HG02588 (cell line): ENCODE results near the gene EDN1.

Experiments
- ATAC-seq: cut with Tn5 transposase; IDR thresholded peaks from one replicate; pipeline ENCODE4 v1.9.1; 2021; ENCODE audit warnings: mild to moderate bottlenecking, moderate library complexity; ENCODE audit not compliant: unreplicated experiment

EDN1 gene

GRCh38 chr6:12293931-12294807 lies 4.0 kb downstream of the EDN1 start:
- ATAC-seq: no peak

GRCh38 chr6:12294851-12295536 lies 4.8 kb downstream of the EDN1 start:
- ATAC-seq: no peak

- no peak for ATAC-seq
Measured at GRCh38 chr6:12295558-12296254, 5.5 kb downstream of the EDN1 start.

GRCh38 chr6:12296255-12296573 lies 6.1 kb downstream of the EDN1 start:
- no peak for ATAC-seq

- no peak for ATAC-seq
Measured at GRCh38 chr6:12296604-12297003, 6.4 kb downstream of the EDN1 start.

GRCh38 chr6:12297363-12298016 lies 7.3 kb downstream of the EDN1 start:
- no peak for ATAC-seq

GRCh38 chr6:12298017-12298978 lies 8.1 kb downstream of the EDN1 start:
- no peak for ATAC-seq

GRCh38 chr6:12298995-12299394 lies 8.8 kb downstream of the EDN1 start:
- no peak for ATAC-seq

- ATAC-seq: no peak
Measured at GRCh38 chr6:12301018-12301417, 10.9 kb downstream of the EDN1 start.

GRCh38 chr6:12304487-12304886 lies 14.3 kb downstream of the EDN1 start:
- no peak for ATAC-seq

GRCh38 chr6:12309070-12309469 lies 18.9 kb downstream of the EDN1 start:
- ATAC-seq: no peak

- ATAC-seq: no peak
Measured at GRCh38 chr6:12311106-12311505, 20.9 kb downstream of the EDN1 start.

- no peak for ATAC-seq
Measured at GRCh38 chr6:12312736-12313135, 22.6 kb downstream of the EDN1 start.

GRCh38 chr6:12313306-12313991 lies 23.3 kb downstream of the EDN1 start:
- ATAC-seq: no peak

GRCh38 chr6:12313992-12314589 lies 23.9 kb downstream of the EDN1 start:
- ATAC-seq: no peak

- no peak for ATAC-seq
Measured at GRCh38 chr6:12314751-12315150, 24.6 kb downstream of the EDN1 start.

GRCh38 chr6:12315292-12316081 lies 25.3 kb downstream of the EDN1 start:
- no peak for ATAC-seq

- ATAC-seq: no peak
Measured at GRCh38 chr6:12318749-12319148, 28.6 kb downstream of the EDN1 start.
